Cardiac muscle cell (in vitro differentiated cells and primary cell): ENCODE data around the gene REM2. TPM values are rescaled to one million over a fixed set of nuclear protein-coding genes. Genes with fewer than 3 reads are reported as not detected.
A peak's percentile ranks its signal among the peaks of the same experiment; 100 is the strongest.
"Not testable (repeated sequence)": the region's sequence is repeated elsewhere in the genome, so short reads cannot be mapped to it uniquely, and the experiment has no call there.

Source experiments
- DNase-seq, 2 donors: peaks; one replicate each; pipeline versions ENCODE4 v3.0.0 to v3.0.0-alpha.2; 2010 to 2017; ENCODE audit warnings: low read depth in 1 of 2, low spot score in 1 of 2
- H3K27ac ChIP-seq: fragments of 200-600 bp; sonication (generic); 2 replicates; pipeline ENCODE4 v1.5.1; 2016
- H3K27me3 ChIP-seq: fragments of 200-600 bp; sonication (generic); 2 replicates; pipeline ENCODE4 v1.6.0; 2016; ENCODE audit warnings: control low read depth
- H3K36me3 ChIP-seq: fragments of 200-600 bp; sonication (generic); 2 replicates; pipeline ENCODE4 v1.5.1; 2016; ENCODE audit warnings: control low read depth
- H3K4me1 ChIP-seq: fragments of 200-600 bp; sonication (generic); 2 replicates; pipeline ENCODE4 v1.8.1; 2017; ENCODE audit warnings: low read depth, mild to moderate bottlenecking, mixed run types
- H3K4me3 ChIP-seq: fragments of 200-600 bp; sonication (generic); 2 replicates; pipeline ENCODE4 v1.5.1; 2016; ENCODE audit warnings: mild to moderate bottlenecking
- H3K9me3 ChIP-seq: fragments of 200-600 bp; sonication (generic); 2 replicates; pipeline ENCODE4 v1.5.1; 2017; ENCODE audit warnings: low read depth, mild to moderate bottlenecking, control low read depth
- CTCF ChIP-seq: IDR thresholded peaks from 2 replicates; pipeline ENCODE4 v1.5.1; 2012; ENCODE audit warnings: low read depth, mild to moderate bottlenecking, low read length
- polyA plus RNA-seq: library from polyadenylated mRNA; unstranded; fragments of >200 nt; fragmentation: Nextera tagmentation; extraction: Ambion mirVana; gene quantifications from 2 replicates; pipeline ENCODE4 v1.2.1, GENCODE V29; 2016
- total RNA-seq: library from RNA; depleted of rRNA; stranded (reverse); fragments of >200 nt; gene quantifications from 2 replicates; pipeline ENCODE4 v1.2.3, GENCODE V29; 2016

REM2 gene
- total and polyA plus RNA-seq, 2 experiments from 2014 or later = 2.7 to 5.1 TPM

GRCh38 chr14:22856428-22856827, 26.6 kb upstream of the REM2 start:
- Histone ChIP-seq H3K4me1 (no peaks in the 10 kb centered on the region), H3K27me3 (no peaks in the 10 kb centered on the region), H3K9me3 (no peaks in the 10 kb centered on the region), H3K36me3 (no peaks in the 10 kb centered on the region), H3K4me3 (no peak overlapping the region), H3K27ac (no peak overlapping the region)
- no peak for TF ChIP-seq CTCF
- DNase-seq = no peak

GRCh38 chr14:22860377-22860776, 22.6 kb upstream of the REM2 start:
- not testable (repeated sequence) for H3K27ac ChIP-seq, DNase-seq, H3K4me3 ChIP-seq, H3K9me3 ChIP-seq, H3K27me3 ChIP-seq, H3K4me1 ChIP-seq, H3K36me3 ChIP-seq

- H3K27ac ChIP-seq = no peak overlapping the region
- no peaks in the 10 kb centered on the region for H3K36me3 ChIP-seq
- no peaks in the 10 kb centered on the region for H3K9me3 ChIP-seq
- no peaks in the 10 kb centered on the region for H3K27me3 ChIP-seq
- H3K4me1 ChIP-seq = no peaks in the 10 kb centered on the region
- DNase-seq = no peak
- H3K4me3 ChIP-seq = no peak overlapping the region
- no peak for TF ChIP-seq CTCF
Measured at GRCh38 chr14:22861651-22862050, 21.4 kb upstream of the REM2 start.

GRCh38 chr14:22864979-22865378, 18.0 kb upstream of the REM2 start:
- no peak for TF ChIP-seq CTCF
- H3K4me1 ChIP-seq = no peaks in the 10 kb centered on the region
- no peak overlapping the region for H3K4me3 ChIP-seq
- no peak for DNase-seq
- H3K27me3 ChIP-seq = no peaks in the 10 kb centered on the region
- no peaks in the 10 kb centered on the region for H3K36me3 ChIP-seq
- no peak overlapping the region for H3K27ac ChIP-seq
- no peaks in the 10 kb centered on the region for H3K9me3 ChIP-seq

- Histone ChIP-seq H3K36me3 (no peaks in the 10 kb centered on the region), H3K27me3 (no peaks in the 10 kb centered on the region), H3K27ac (no peak overlapping the region), H3K9me3 (no peaks in the 10 kb centered on the region), H3K4me3 (no peak overlapping the region), H3K4me1 (peaks cover 4% of the 10 kb centered on the region)
- peak; percentile 36 for TF ChIP-seq CTCF
- no peak for DNase-seq
Measured at GRCh38 chr14:22865424-22866405, 17.3 kb upstream of the REM2 start.

GRCh38 chr14:22866874-22867273, 16.1 kb upstream of the REM2 start:
- TF ChIP-seq CTCF = no peak
- no peak for DNase-seq
- no peaks in the 10 kb centered on the region for H3K9me3 ChIP-seq
- no peaks in the 10 kb centered on the region for H3K36me3 ChIP-seq
- peaks cover 6% of the 10 kb centered on the region for H3K4me1 ChIP-seq
- H3K4me3 ChIP-seq = no peak overlapping the region
- H3K27ac ChIP-seq = no peak overlapping the region
- no peaks in the 10 kb centered on the region for H3K27me3 ChIP-seq
